Motor neuron (in vitro differentiated cells): ENCODE data around the gene PGAM1. TPM values are rescaled to one million over a fixed set of nuclear protein-coding genes. Genes with fewer than 3 reads are reported as not detected.
"Not testable (repeated sequence)": the region's sequence is repeated elsewhere in the genome, so short reads cannot be mapped to it uniquely, and the experiment has no call there.

Experiments used
- ATAC-seq, 8 experiments: fragments of 200-7000 bp; cut with Tn5 transposase; replicated peaks in 6 of 8; 2 replicates each; pipeline ENCODE4 v1.8.0; 2021; ENCODE audit warnings: mild to moderate bottlenecking in 8 of 8, moderate library complexity in 8 of 8
- H3K27ac ChIP-seq, 2 donors: fragments of 250-450 bp; sonication (Bioruptor Pico); 2 replicates each; pipeline ENCODE4 v1.9.0; 2021; ENCODE audit warnings: antibody characterized with exemption in 2 of 2, mild to moderate bottlenecking in 2 of 2, moderate library complexity in 1 of 2
- H3K4me1 ChIP-seq, 2 donors: fragments of 250-450 bp; sonication (Bioruptor Pico); replicated peaks in 1 of 2; 2 replicates each; pipeline ENCODE4 v1.6.1; 2021; ENCODE audit warnings: antibody characterized with exemption in 2 of 2, mild to moderate bottlenecking in 2 of 2, moderate library complexity in 1 of 2
- H3K4me3 ChIP-seq, 5 donors: fragments of 250-450 bp; sonication (Bioruptor Pico); 2 replicates each; pipeline ENCODE4 v1.9.0; 2021; ENCODE audit warnings: antibody characterized with exemption in 5 of 5, mild to moderate bottlenecking in 5 of 5, moderate library complexity in 4 of 5
- WGBS, 10 experiments: fragments of 450-650 bp; shearing (Covaris generic); methylation state at CpG; one replicate each; pipeline ENCODE4 v1.0.0; 2022; 5-methylcytosine and 5-hydroxymethylcytosine counted together
- in situ Hi-C, 9 experiments: fragments of 400-800 bp; cut with MboI; loops; one replicate each; pipeline ENCODE4 v1.15.0; 2021; ENCODE audit warnings: low sequenced_read_pairs in 9 of 9, low pct_unique_long_range_greater_than_20kb in 2 of 9; ENCODE audit not compliant: unreplicated experiment in 9 of 9
- total RNA-seq, 8 experiments: library from RNA; unstranded; fragments of 300-600 nt; gene quantifications; 2 replicates each; pipeline versions ENCODE4 v1.2.3 to v1.2.4, GENCODE V29; 2022

The PGAM1 gene
- total RNA-seq, 8 experiments from 2014 or later, result 242 to 525 (median 430) TPM

GRCh38 chr10:97399843-97400545, 26.0 kb upstream of the PGAM1 start:
- WGBS, 10 experiments, result 17 to 78% (median 32%) methylated on average over 2 to 15 of the region's 21 CpGs
- Histone ChIP-seq H3K4me3 (peak overlapping the region; percentile 54 to 84 (median 73)), H3K27ac (peak overlapping the region; percentile 76 to 87), H3K4me1 (peaks cover 3 to 6% of the 10 kb centered on the region in 2 donors)
- in situ Hi-C loops, result no loop called here
- peak; percentile 41 to 77 (median 72) for ATAC-seq

DNA sequence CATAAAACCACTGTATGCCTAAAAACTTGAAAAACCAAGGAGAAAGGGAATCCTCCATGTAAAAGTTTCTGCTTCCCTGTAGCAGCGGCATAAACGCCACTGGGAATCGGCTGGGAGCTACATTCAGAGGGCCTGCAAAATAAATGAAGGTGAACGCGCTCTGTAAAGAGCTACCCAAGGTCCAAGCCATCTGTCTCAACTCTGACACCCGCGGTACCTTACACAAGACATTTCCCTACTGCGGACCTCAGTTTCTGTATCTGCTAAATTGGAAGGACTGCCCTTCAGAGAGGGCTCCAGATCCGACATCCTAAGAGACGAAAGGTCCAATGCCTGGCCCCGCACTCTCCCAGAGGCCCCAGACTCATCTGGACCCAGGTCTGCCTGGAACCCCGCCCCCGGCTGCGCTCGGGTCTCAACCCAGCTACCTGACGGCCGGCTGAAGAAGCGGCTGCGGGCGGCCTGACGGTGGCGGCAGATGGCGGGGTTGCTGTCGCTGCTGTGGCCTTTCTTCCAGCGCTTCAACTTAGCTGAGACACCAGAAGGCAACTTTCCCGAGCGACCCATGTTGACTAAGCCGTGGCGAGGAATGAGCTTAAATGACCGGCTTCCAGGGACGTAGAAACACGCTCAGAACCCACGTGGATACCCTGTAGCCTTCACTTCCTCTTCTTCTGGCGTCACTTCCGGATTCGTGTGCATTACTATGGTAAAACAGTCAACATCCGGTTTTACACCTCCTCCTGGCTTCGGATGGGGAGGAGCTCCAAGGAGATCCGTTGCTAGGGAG, 25.1 kb upstream of the PGAM1 start, which contains the start of gene RRP12:
Gene RRP12, minus strand, starts transcription at position 676 of the 790 bp plus-strand sequence. Its CDS starts 109 bp downstream, at position 567.
- 0 to 5% (median 2%) methylated on average over 1 to 21 of the region's 39 CpGs; no CpG with 5 or more reads in 4 of the 10 experiments for WGBS, 10 experiments
- Histone ChIP-seq H3K27ac (peak within 1 kb of the TSS; percentile 76 to 87), H3K4me1 (peaks cover 3 to 6% of the 10 kb centered on the region in 2 donors), H3K4me3 (peak within 1 kb of the TSS; percentile 54 to 84 (median 73))
- ATAC-seq, result peak; percentile 88 to 96 (median 90)
- in situ Hi-C loops, result no loop called here

GRCh38 chr10:97401455-97401919, 24.5 kb upstream of the PGAM1 start:
- Histone ChIP-seq H3K4me1 (peaks cover 3 to 6% of the 10 kb centered on the region in 2 donors), H3K27ac (peak overlapping the region; percentile 10 to 87), H3K4me3 (peak overlapping the region; percentile 54 to 84 (median 73))
- in situ Hi-C loops, result no loop called here
- WGBS, 10 experiments, result 50 to 100% (median 73%) methylated on average over 1 to 13 of the region's 13 CpGs
- ATAC-seq, result no peak

DNA sequence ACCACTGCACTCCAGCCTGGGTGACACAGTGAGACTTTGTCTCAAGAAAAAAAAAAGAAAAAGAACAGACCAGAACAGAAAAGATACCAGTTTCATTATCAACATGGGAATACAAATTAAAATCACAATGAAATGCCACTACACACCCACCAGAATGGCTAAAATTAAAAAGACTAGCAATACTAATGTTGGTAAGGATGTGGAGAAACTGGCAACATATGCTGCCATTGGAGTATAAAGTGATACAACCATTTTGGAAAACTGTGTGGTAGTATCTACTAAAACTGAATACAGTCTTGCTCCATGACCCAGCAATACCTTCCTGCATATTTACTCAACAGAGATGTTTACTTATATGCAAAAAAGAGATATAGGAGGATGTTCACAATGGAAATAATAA, 21.9 kb upstream of the PGAM1 start:
- Histone ChIP-seq H3K4me1 (peaks cover 3 to 6% of the 10 kb centered on the region in 2 donors), H3K4me3 (no peak overlapping the region), H3K27ac (no peak overlapping the region)
- no peak for ATAC-seq
- in situ Hi-C loops, result no loop called here

DNA sequence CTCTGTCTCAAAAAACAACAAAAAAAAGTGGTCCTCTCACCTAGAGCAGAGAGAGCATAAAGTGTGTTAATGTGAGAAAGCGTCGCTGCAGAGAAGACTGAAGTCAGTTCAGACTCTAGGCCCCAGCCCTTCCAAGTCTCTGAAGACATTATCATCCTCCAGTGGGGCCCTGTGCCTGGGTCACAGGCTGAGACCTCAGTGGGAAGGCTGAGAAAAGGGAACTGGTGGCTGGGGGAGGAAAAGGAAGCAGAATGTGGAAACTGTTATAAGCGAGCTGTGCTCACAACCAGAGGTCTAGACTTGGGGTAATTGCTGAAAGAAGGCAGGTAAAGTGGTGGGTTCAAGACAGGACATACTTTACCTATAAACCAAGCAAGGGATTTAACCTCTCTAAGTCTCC, 19.9 kb upstream of the PGAM1 start:
- in situ Hi-C loops, result no loop called here
- H3K27ac ChIP-seq, result no peak overlapping the region
- ATAC-seq, result no peak

DNA sequence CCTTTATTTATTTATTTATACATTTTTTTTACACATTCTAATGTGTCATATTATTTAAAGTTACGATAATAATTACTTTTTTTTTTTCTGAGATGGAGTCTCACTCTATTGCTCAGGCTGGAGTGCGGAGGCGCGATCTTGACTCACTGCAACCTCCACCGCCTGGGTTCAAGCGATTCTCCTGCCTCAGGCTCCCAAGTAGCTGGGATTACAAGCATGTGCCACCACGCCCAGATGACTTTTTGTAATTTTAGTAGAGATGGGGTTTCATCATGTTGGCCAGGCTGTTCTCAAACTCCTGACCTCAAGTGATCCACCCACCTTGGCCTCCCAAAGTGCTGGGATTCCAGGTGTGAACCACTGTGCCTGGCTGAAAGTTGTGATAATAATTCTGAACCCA, 19.5 kb upstream of the PGAM1 start:
- 42 to 96% (median 84%) methylated on average over 1 to 7 of the region's 7 CpGs for WGBS, 10 experiments
- ATAC-seq, H3K27ac ChIP-seq, in situ Hi-C loops, H3K4me3 ChIP-seq, H3K4me1 ChIP-seq: not testable (repeated sequence)

More for the DNA sequence above, 19.9 kb upstream of the PGAM1 start:
- H3K4me1 ChIP-seq, result peaks cover 3% of the 10 kb centered on the region in 2 donors
- H3K4me3 ChIP-seq, result no peak overlapping the region
- WGBS, 10 experiments, result 14 to 90% (median 72%) methylated on average over 1 to 3 of the region's 3 CpGs; no CpG with 5 or more reads in 1 of the 10 experiments

GRCh38 chr10:97407211-97407951, 18.6 kb upstream of the PGAM1 start:
- Histone ChIP-seq H3K4me3 (peak overlapping the region in 2 of 5 donors; percentile 7 to 17), H3K27ac (no peak overlapping the region), H3K4me1 (no peaks in the 10 kb centered on the region)
- ATAC-seq, result peak; percentile 96 to 99 (median 98)
- 0 to 10% (median 6%) methylated on average over 2 to 5 of the region's 10 CpGs; no CpG with 5 or more reads in 5 of the 10 experiments for WGBS, 10 experiments
- in situ Hi-C loops, result no loop called here

DNA sequence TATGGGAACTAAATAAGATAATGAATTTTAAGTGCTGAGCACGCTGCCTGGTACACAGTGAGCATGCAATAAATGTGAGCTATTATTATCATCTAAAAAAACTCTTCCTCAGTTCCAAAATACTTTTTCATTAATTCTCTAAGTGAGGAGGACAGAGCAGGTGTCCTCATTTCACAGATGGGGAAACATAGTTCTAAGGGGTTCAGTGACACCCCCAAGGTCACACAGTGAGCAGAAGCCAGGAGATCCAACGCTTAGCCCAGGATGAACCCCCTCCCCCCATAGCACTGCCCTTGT, 18.1 kb upstream of the PGAM1 start:
- Histone ChIP-seq H3K4me3 (no peak overlapping the region), H3K27ac (no peak overlapping the region), H3K4me1 (no peaks in the 10 kb centered on the region)
- 90 to 100% (median 100%) methylated on average over 1 to 2 of the region's 2 CpGs; no CpG with 5 or more reads in 3 of the 10 experiments for WGBS, 10 experiments
- in situ Hi-C loops, result no loop called here
- ATAC-seq, result no peak

DNA sequence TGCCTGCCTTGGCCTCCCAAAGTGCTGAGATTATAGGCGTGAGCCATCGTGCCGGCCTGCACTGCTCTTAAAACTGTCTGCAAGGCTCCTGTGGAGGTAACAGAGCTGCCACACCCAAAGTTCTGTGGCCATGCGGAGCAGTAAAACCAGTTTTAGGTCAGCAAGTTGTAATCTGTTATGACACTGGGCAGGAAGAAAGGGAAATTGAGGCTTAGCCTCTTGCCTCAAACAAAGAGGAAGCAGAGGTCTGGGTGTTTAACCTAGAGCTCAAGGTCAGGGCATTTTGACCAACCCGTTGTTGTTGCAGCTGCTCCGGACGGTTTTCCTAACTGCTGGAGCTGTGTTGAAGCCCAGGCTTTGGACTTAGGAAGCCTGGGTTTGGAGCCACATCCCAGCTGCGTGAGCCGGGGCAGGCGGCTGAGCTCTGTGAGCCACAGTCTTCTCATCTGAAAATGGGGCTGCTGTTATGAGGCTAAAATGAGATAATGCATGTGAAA, 17.4 kb upstream of the PGAM1 start:
- Histone ChIP-seq H3K4me1 (no peaks in the 10 kb centered on the region), H3K27ac (no peak overlapping the region), H3K4me3 (no peak overlapping the region)
- in situ Hi-C loops, result no loop called here
- 73 to 100% (median 92%) methylated on average over 2 to 7 of the region's 10 CpGs; no CpG with 5 or more reads in 4 of the 10 experiments for WGBS, 10 experiments
- ATAC-seq, result no peak

DNA sequence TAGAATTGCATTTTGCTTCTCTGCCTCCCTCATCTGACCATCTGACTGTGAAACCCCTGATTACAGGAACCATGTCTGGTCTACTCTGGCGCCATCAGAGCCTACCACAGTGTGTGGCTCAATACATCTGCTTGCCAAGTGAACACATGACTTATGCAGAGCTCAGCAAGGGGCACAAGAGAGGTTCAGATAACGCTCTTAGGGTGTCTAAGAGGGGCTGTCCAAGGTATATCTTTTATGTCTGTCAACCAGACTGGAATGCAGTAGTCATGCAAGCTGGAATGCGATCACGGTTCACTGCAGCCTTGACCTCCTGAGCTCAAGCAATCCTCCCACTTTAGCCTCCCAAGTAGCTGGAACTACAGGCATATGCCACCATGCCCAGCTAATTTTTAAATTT, 14.6 kb upstream of the PGAM1 start:
- ATAC-seq, result no peak
- in situ Hi-C loops, result no loop called here
- Histone ChIP-seq H3K27ac (no peak overlapping the region), H3K4me3 (no peak overlapping the region), H3K4me1 (no peaks in the 10 kb centered on the region)
- WGBS, 10 experiments, result 20 to 95% (median 80%) methylated on average over 1 to 4 of the region's 4 CpGs; no CpG with 5 or more reads in 2 of the 10 experiments

DNA sequence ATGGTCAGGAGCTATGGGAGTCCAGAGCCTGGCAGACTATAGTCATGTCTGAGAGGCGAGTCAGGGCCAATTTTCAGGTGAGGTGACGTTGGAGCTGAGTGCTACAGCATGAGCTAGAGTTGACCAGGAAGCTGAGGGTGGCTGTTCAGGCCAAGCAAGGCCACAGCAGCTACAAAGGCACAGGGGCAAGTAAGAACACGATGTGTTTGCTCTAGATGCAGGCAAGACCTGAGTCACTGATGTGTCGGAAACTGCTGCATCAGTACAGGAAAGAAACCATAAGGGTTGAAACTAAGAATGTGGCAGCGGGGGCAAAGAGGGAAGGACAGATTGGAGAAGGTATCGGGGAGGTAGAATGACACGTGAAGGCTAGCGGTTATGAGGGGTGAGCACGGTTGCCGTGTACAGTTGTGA, 13.1 kb upstream of the PGAM1 start:
- no peaks in the 10 kb centered on the region for H3K4me1 ChIP-seq
- in situ Hi-C loops, result no loop called here
- 85 to 100% (median 96%) methylated on average over 2 to 9 of the region's 10 CpGs; no CpG with 5 or more reads in 1 of the 10 experiments for WGBS, 10 experiments
- H3K4me3 ChIP-seq, result no peak overlapping the region
- no peak overlapping the region for H3K27ac ChIP-seq
- no peak for ATAC-seq

DNA sequence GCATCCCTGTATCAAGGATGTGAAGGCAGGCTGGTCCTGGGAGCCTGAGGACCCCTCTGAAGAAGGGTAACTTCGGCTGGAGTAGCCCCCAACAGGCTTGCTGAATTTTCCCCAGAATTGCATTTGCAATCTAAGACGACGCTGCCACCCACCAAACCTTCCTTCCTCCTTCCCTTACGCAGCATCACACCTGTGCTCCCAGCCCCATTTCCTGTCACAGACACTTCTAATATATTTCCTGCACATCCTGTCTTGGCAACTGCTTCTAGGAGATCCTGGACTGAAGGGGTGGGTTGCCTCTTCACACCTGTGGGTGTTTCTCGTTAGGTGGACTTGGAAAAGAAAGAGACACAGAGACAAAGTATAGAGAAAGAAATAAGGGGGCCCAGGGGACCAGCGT, 9.4 kb upstream of the PGAM1 start:
- no peak for ATAC-seq
- in situ Hi-C loops, result no loop called here
- peaks cover 3 to 10% of the 10 kb centered on the region in 2 donors for H3K4me1 ChIP-seq
- 90 to 100% (median 100%) methylated on average over 1 to 2 of the region's 6 CpGs; no CpG with 5 or more reads in 5 of the 10 experiments for WGBS, 10 experiments
- no peak overlapping the region for H3K27ac ChIP-seq
- H3K4me3 ChIP-seq, result no peak overlapping the region

- in situ Hi-C loops, H3K27ac ChIP-seq, H3K4me3 ChIP-seq, ATAC-seq: not testable (repeated sequence)
- 80 to 100% (median 95%) methylated on average over 3 to 8 of the region's 8 CpGs; no CpG with 5 or more reads in 4 of the 10 experiments for WGBS, 10 experiments
- H3K4me1 ChIP-seq, result peaks cover 9 to 13% of the 10 kb centered on the region in 2 donors
Observed at GRCh38 chr10:97423757-97424098, 2.3 kb upstream of the PGAM1 start.
